Subcutaneous adipose tissue (tissue), 4 donors: ENCODE data around the gene TRRAP. TPM values are rescaled to one million over a fixed set of nuclear protein-coding genes. Genes with fewer than 3 reads are reported as not detected.

Experiments used
- total RNA-seq, 4 donors: library from RNA; depleted of rRNA; stranded (reverse); fragments of >200 nt; gene quantifications; one replicate each; pipeline ENCODE4 v1.1.0, GENCODE V29; 2016
- TF ChIP-seq, protein P1 (sequence below): fragments of 450-650 bp; IDR thresholded peaks from one replicate; pipeline ENCODE4 v1.5.1; 2016; ENCODE audit warnings: low read depth, mild to moderate bottlenecking, control low read depth, antibody characterized with exemption, moderate library complexity

TRRAP gene
- total RNA-seq, 4 donors from 2014 or later, result 22.7 to 30.8 (median 28.4) TPM

DNA sequence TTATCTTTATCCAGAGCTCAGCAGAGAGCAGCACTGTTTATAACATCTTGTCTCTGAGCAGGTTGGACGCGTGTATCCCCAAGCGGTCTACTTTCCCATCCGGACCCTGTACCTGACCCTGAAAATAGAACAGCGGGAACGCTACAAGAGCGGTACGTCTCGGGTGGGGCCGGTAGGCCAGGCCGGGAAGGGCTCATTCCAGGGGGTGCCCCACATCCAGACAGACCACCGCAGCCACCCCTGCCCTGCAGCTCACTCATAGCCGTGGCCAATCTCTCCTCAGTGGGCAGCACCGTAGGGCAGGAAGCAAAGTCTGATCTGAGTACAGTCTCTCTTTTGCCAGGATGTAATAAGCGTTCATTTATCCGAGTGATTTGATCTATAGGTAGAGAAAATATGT is 113.7 kb downstream of the TRRAP start:
- TF ChIP-seq, protein P1, sequence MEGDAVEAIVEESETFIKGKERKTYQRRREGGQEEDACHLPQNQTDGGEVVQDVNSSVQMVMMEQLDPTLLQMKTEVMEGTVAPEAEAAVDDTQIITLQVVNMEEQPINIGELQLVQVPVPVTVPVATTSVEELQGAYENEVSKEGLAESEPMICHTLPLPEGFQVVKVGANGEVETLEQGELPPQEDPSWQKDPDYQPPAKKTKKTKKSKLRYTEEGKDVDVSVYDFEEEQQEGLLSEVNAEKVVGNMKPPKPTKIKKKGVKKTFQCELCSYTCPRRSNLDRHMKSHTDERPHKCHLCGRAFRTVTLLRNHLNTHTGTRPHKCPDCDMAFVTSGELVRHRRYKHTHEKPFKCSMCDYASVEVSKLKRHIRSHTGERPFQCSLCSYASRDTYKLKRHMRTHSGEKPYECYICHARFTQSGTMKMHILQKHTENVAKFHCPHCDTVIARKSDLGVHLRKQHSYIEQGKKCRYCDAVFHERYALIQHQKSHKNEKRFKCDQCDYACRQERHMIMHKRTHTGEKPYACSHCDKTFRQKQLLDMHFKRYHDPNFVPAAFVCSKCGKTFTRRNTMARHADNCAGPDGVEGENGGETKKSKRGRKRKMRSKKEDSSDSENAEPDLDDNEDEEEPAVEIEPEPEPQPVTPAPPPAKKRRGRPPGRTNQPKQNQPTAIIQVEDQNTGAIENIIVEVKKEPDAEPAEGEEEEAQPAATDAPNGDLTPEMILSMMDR, result no peak

DNA sequence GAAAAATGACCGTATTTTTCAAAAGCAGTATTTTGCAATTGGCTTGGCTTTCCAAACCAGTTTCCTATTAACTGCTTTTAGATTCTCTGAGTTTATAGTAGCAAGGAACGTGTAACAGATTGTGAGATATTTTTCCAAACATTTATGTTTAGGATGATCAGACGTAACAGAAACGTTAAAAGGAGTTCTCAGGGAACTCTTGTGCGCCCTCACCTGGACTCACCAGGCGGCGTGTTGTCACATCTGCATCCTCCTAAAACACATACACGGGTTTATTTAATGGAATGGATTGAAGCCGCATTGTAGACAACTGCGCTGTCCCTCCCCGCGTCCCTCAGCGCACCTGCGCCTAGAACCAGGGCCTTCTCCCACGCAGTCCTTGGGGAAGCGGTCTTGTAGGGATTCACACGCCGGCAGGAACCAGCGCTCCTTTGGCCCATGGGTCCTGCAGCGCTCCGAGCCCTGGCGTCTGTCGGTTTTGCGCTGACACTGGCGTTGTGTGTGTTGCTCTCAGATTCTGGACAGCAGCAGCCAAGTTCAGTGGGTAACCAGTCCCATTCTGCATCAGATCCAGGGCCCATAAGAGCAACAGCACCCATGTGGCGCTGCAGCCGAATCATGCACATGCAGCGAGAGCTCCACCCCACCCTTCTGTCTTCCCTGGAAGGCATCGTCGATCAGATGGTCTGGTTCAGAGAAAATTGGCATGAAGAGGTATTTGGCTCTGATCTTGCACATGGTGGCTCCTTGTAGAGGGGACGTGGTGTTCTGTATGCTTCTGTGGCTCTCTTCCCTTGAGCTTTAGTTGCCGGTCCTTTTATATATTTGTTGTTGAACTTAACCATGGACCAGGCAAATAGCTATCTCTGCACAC is 114.9 kb downstream of the TRRAP start:
- TF ChIP-seq, protein P1, result no peak

DNA sequence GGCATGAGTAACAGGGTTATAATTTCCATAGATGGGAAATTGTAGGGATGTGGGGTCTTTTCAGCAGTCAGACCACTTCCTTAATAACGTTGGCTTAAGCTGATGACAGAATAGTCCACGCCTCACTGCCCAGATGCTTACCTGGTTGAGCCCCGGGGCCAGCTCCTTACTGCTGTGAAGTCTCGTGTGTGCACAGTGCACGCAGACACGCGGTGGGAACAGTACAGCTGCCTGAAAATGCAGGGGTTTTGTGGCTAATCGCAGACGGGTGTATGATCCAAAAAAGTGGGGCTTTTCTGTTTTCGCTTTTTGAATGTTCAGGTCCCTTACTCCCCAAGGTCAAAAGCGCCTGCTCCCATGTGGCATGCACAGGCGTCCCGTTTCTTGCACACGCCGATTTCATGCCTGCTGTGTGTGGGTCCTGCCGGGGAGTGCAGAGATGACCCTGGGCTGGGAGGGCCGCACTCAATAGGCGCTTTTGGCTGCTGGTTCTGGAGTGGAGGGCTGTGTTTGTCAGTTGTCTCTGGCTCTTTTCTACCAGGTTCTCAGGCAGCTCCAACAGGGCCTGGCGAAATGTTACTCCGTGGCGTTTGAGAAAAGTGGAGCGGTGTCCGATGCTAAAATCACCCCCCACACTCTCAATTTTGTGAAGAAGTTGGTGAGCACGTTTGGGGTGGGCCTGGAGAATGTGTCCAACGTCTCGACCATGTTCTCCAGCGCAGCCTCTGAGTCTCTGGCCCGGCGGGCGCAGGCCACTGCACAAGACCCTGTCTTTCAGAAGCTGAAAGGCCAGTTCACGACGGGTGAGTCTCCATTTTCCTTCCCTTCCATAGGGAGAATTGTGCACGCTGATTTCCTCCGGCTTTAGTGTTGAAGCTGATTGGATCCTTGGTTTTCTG is 116.0 kb downstream of the TRRAP start:
- TF ChIP-seq, protein P1, result no peak

DNA sequence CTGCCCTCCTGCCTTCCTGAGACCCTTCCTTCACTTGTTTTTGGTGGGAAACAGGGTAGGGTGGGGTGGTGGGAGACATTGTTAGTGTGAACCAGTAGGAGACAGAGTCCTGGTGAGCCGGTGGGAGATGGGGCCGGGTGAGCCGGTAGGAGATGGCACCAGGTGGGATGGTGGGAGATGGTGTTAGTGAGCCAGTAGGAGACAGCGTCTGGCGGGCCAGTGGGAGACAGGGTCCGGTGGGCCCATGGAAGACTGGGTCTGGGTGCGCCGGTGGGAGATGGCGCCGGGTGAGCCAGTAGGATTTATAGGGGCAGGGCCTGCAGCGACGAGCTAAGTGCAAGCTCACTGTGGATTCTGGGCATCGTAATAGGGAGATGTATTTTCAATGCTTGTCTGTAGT is 116.8 kb downstream of the TRRAP start:
- TF ChIP-seq, protein P1, result no peak

DNA sequence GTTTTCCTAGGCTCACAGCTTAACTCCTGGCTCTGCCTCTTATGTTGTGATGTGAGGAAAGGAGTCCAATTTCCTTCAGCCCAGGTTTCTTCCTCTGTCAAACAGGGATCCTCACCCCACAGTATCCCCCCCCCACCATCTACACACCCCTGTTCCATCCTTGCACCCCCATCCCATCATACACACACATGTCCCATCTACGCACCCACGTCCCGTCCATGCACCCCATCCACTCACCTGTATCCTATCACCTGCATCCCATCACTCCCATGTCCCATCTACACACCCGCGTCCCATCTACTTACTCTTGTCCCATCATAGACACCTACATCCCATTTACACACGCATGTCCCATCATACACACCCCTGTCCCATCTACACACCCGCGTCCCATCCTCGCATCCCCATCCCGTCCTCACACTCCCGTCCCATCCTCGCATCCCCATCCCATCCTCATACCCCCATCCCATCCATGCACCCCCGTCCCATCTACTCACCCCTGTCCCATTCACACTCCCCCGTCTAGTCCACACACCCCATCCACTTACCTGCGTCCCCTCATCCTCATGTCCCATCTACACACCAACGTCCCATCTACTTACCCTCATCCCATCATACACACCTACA is 117.3 kb downstream of the TRRAP start:
- TF ChIP-seq, protein P1, result no peak

DNA sequence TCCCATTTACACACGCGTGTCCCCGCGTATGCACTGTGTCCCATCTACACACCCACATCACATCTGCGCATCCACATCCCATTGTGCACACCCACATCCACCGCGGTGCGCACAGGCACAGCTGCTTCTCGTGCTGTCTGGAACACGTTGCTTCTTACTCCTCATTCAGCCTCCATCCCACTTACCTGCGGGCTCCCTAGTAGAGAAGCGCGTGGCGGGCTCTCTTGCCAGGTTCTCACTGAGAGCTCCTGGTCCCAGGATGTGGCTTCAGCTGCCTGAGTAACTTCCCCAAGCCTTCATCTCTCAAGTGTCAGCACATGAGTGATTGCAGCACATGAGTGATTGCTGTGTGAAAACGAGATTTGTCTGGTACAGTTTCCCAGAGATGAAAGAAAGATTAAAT is 117.8 kb downstream of the TRRAP start:
- TF ChIP-seq, protein P1, result no peak
